ENCODE measurements around the gene SUCLG1.

Gene SUCLG1

DNA sequence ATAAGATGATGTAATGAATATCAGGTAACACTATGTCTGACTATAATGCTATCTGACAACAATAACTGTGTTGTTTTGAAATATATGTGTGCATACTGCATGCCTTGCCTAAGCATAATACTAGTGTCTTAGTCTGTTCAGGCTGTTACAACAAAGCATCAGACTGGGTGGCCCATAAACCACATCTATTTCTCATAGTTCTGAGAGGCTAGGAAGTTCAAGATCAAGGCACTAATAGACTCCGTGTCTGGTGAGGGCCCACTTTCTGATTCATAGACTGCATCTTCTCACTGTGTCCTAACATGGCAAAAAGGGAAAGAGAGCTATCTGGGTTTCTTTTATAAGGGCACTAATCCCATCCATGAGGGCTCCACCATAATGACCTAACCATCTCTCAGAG, 80.1 kb downstream of the SUCLG1 start:
- Histone ChIP-seq H3K4me3 (ENCODE audit: low read depth in 1 of 2, low read length in 2 of 2) (no peak overlapping the region), H3K4me1 (ENCODE audit: control insufficient read depth in 1 of 2, insufficient read depth in 2 of 2, low read length in 2 of 2) (no peaks in the 10 kb centered on the region), H3K27me3 (ENCODE audit: low read depth, low read length) (no peaks in the 10 kb centered on the region), H3K9me3 (ENCODE audit: control insufficient read depth in 1 of 2, low read length in 2 of 2) (no peaks in the 10 kb centered on the region), H3K27ac (ENCODE audit: low read length) (no peak overlapping the region), H3K36me3 (ENCODE audit: control insufficient read depth in 1 of 2, insufficient read depth in 2 of 2, low read length in 2 of 2) (no peaks in the 10 kb centered on the region)

DNA sequence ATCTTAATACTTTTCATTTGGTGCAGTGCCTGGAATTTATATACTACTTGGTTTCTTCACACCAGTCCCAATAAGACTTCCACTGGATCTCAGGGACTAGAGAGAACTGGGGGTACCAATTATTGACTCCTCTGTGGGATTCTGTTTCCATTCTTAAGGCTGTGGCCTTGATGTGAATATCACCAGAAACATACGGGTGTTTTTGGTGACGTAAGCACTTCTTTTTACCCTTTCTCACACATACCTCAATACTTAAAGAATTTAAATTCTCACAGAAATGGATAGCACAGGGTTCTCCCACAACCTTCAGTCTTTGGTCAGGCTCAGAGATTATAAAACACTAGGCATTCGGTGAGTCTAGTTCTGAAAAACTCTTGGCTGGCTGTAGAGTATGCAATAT, 84.1 kb downstream of the SUCLG1 start:
- Histone ChIP-seq H3K4me1 (ENCODE audit: control insufficient read depth in 1 of 2, insufficient read depth in 2 of 2, low read length in 2 of 2) (no peaks in the 10 kb centered on the region), H3K27ac (ENCODE audit: low read length) (no peak overlapping the region), H3K4me3 (ENCODE audit: low read depth in 1 of 2, low read length in 2 of 2) (no peak overlapping the region), H3K9me3 (ENCODE audit: control insufficient read depth in 1 of 2, low read length in 2 of 2) (no peaks in the 10 kb centered on the region), H3K27me3 (ENCODE audit: low read depth, low read length) (no peaks in the 10 kb centered on the region), H3K36me3 (ENCODE audit: control insufficient read depth in 1 of 2, insufficient read depth in 2 of 2, low read length in 2 of 2) (no peaks in the 10 kb centered on the region)

DNA sequence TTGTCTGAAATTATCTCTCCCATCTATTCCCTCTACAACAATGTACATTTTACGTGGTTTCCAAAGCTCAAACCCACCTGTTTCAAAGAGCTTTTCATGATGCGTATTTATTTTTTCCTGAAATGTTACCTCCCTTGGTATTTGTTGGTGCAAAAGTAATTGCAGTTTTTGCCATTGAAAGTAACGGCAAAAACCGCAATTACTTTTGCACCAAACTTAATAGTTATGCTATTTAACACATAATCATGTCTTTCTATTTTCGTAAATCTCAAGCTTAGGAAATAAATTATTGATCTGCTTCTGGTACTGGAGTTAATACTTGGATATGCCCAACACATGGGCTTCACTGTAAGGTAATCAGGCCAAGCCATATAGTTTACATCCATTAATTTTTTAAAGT, 85.2 kb downstream of the SUCLG1 start:
- no peaks in the 10 kb centered on the region for H3K27me3 ChIP-seq (ENCODE audit: low read depth, low read length)

More for the DNA sequence above, 85.2 kb downstream of the SUCLG1 start:
- H3K4me3 ChIP-seq (ENCODE audit: low read depth in 1 of 2, low read length in 2 of 2): no peak overlapping the region
- H3K27ac ChIP-seq (ENCODE audit: low read length): no peak overlapping the region
- no peaks in the 10 kb centered on the region for H3K4me1 ChIP-seq (ENCODE audit: control insufficient read depth in 1 of 2, insufficient read depth in 2 of 2, low read length in 2 of 2)
- no peaks in the 10 kb centered on the region for H3K9me3 ChIP-seq (ENCODE audit: control insufficient read depth in 1 of 2, low read length in 2 of 2)
- H3K36me3 ChIP-seq (ENCODE audit: control insufficient read depth in 1 of 2, insufficient read depth in 2 of 2, low read length in 2 of 2): no peaks in the 10 kb centered on the region

Data from muscle layer of duodenum (tissue), 2 donors.